ENCODE data around the gene MINDY3.

MINDY3 gene

GRCh38 chr10:15738270-15738925, 121.9 kb downstream of the MINDY3 start:
- no peak for DNase-seq (ENCODE audit: low spot score)

GRCh38 chr10:15737656-15738055, 122.7 kb downstream of the MINDY3 start:
- no peak for DNase-seq (ENCODE audit: low spot score)

- no peak for DNase-seq (ENCODE audit: low spot score)
Observed at GRCh38 chr10:15735763-15736162, 124.5 kb downstream of the MINDY3 start.

- DNase-seq (ENCODE audit: low spot score), result no peak
Observed at GRCh38 chr10:15730341-15730740, 130.0 kb downstream of the MINDY3 start.

- no peak for DNase-seq (ENCODE audit: low spot score)
Observed at GRCh38 chr10:15729890-15730289, 130.4 kb downstream of the MINDY3 start.

Measured in kidney tubule cell (primary cell).